ENCODE data around the gene C1QL4.
A peak's percentile ranks its signal among the peaks of the same experiment; 100 is the strongest.

DNA sequence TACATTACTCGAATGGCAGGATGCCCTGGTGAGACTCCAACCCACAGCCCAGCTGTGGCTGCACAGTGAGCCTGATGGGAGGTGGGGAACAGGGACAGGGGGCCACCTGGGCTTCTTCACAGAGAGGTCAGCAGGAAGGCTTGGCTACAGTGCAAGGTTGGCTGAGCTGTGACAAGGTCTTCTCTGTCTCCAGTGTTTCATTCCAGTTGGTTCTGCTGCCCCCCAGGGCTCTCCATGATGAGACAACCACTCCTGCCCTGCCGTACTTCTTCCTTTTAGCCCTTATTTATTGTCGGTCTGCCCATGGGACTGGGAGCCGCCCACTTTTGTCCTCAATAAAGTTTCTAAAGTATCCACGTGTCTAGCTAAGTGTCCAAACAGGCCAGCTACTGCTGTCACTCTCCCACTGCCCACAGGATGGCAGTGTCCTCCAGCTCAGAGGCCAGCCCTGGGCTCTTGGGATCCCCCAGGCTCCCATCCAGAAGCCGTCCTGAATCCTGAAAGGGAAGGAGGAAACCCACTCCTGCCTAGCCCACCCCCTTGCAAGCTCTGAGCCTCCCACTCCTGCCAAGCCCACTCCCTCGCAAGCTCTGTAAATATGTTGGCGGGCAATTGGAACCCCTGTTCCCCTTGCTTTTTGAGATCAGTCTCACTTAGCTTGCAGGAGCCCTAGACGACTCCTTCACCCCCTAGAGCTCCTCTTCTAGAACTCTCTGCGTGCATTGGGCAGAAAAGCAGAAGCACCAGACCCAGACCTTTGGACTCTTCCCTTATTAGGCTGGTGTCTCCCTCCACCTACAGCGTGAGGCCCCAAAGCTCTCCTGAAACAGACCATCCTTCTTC lies 5.4 kb downstream of the C1QL4 start:
- TF ChIP-seq EZH2phosphoT487 (IDR thresholded peaks at IDR 0.05; ENCODE audit: low read depth): no peak
- TF ChIP-seq, protein P1, sequence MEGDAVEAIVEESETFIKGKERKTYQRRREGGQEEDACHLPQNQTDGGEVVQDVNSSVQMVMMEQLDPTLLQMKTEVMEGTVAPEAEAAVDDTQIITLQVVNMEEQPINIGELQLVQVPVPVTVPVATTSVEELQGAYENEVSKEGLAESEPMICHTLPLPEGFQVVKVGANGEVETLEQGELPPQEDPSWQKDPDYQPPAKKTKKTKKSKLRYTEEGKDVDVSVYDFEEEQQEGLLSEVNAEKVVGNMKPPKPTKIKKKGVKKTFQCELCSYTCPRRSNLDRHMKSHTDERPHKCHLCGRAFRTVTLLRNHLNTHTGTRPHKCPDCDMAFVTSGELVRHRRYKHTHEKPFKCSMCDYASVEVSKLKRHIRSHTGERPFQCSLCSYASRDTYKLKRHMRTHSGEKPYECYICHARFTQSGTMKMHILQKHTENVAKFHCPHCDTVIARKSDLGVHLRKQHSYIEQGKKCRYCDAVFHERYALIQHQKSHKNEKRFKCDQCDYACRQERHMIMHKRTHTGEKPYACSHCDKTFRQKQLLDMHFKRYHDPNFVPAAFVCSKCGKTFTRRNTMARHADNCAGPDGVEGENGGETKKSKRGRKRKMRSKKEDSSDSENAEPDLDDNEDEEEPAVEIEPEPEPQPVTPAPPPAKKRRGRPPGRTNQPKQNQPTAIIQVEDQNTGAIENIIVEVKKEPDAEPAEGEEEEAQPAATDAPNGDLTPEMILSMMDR (IDR thresholded peaks at IDR 0.05; ENCODE audit: low read depth, low read length): peak; percentile 44

All from OCI-LY3 (cell line).